RWPE2 (cell line): ENCODE results near the gene CLDN4.

ENCODE experiments used
- ATAC-seq: fragments of 200-7000 bp; cut with Tn5 transposase; 3 replicates; pipeline ENCODE4 v1.9.1; 2021; ENCODE audit warnings: low read depth
- DNase-seq: peaks from one replicate; pipeline ENCODE4 v3.0.0-alpha.2; 2020; ENCODE audit warnings: low spot score
- H3K27ac ChIP-seq: fragments of 450-650 bp; 2 replicates; pipeline ENCODE4 v1.5.1; 2017; ENCODE audit warnings: mild to moderate bottlenecking; ENCODE audit not compliant: poor library complexity, severe bottlenecking
- H3K27me3 ChIP-seq: fragments of 250-450 bp; sonication (Bioruptor Pico); 2 replicates; pipeline ENCODE4 v1.5.1; 2021; ENCODE audit warnings: mild to moderate bottlenecking, moderate library complexity; ENCODE audit not compliant: insufficient read depth, poor library complexity, severe bottlenecking
- H3K36me3 ChIP-seq: fragments of 250-450 bp; sonication (Bioruptor Pico); 2 replicates; pipeline ENCODE4 v1.5.1; 2020; ENCODE audit warnings: low read depth, mild to moderate bottlenecking, moderate library complexity
- H3K4me1 ChIP-seq: fragments of 250-450 bp; sonication (Bioruptor Pico); 2 replicates; pipeline ENCODE4 v1.5.1; 2021; ENCODE audit warnings: mild to moderate bottlenecking, moderate library complexity; ENCODE audit not compliant: insufficient read depth, poor library complexity, severe bottlenecking
- H3K4me3 ChIP-seq: fragments of 250-450 bp; sonication (Bioruptor Pico); 2 replicates; pipeline ENCODE4 v1.5.1; 2021; ENCODE audit warnings: mild to moderate bottlenecking, moderate library complexity; ENCODE audit not compliant: severe bottlenecking
- H3K9me3 ChIP-seq: fragments of 250-450 bp; sonication (Bioruptor Pico); 2 replicates; pipeline ENCODE4 v1.5.1; 2021; ENCODE audit warnings: mild to moderate bottlenecking, moderate library complexity; ENCODE audit not compliant: severe bottlenecking
- TF ChIP-seq, protein P1 (sequence below): fragments of 450-650 bp; IDR thresholded peaks from one replicate; pipeline ENCODE4 v1.5.1; 2017; ENCODE audit warnings: mild to moderate bottlenecking, moderate library complexity; ENCODE audit not compliant: poor library complexity, severe bottlenecking

The CLDN4 gene

GRCh38 chr7:73876361-73876760, 45.6 kb downstream of the CLDN4 start:
- Histone ChIP-seq H3K27me3 (no peaks in the 10 kb centered on the region), H3K4me3 (no peak overlapping the region), H3K36me3 (no peaks in the 10 kb centered on the region), H3K4me1 (no peaks in the 10 kb centered on the region), H3K9me3 (no peaks in the 10 kb centered on the region), H3K27ac (no peak overlapping the region)
- TF ChIP-seq, protein P1, sequence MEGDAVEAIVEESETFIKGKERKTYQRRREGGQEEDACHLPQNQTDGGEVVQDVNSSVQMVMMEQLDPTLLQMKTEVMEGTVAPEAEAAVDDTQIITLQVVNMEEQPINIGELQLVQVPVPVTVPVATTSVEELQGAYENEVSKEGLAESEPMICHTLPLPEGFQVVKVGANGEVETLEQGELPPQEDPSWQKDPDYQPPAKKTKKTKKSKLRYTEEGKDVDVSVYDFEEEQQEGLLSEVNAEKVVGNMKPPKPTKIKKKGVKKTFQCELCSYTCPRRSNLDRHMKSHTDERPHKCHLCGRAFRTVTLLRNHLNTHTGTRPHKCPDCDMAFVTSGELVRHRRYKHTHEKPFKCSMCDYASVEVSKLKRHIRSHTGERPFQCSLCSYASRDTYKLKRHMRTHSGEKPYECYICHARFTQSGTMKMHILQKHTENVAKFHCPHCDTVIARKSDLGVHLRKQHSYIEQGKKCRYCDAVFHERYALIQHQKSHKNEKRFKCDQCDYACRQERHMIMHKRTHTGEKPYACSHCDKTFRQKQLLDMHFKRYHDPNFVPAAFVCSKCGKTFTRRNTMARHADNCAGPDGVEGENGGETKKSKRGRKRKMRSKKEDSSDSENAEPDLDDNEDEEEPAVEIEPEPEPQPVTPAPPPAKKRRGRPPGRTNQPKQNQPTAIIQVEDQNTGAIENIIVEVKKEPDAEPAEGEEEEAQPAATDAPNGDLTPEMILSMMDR: no peak
- ATAC-seq (no peak), DNase-seq (no peak)

DNA sequence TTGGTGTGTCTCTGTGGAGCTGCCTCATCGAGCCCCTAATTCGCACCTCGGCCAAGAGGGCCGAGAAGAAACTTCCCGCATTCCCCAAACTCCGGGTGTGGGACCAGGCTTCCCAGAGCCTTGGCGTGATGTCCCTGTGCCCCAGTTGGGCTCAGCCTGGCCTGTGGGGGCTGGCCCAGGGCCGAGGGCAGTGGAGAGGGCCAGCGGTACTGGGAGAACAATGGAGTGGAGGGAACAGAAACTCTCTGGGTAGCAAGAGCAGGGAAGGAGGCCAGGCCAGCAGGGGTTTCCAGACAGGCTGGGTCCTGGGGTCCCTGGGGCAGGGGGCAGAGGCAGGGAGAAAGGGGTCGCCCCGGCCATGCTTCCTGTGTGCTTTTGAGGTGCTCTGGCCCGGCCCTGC, 46.2 kb downstream of the CLDN4 start:
- ATAC-seq: no peak
- Histone ChIP-seq H3K36me3 (no peaks in the 10 kb centered on the region), H3K9me3 (no peaks in the 10 kb centered on the region), H3K27ac (no peak overlapping the region), H3K4me3 (no peak overlapping the region), H3K4me1 (no peaks in the 10 kb centered on the region), H3K27me3 (no peaks in the 10 kb centered on the region)
- TF ChIP-seq, protein P1: no peak
- DNase-seq: no peak

DNA sequence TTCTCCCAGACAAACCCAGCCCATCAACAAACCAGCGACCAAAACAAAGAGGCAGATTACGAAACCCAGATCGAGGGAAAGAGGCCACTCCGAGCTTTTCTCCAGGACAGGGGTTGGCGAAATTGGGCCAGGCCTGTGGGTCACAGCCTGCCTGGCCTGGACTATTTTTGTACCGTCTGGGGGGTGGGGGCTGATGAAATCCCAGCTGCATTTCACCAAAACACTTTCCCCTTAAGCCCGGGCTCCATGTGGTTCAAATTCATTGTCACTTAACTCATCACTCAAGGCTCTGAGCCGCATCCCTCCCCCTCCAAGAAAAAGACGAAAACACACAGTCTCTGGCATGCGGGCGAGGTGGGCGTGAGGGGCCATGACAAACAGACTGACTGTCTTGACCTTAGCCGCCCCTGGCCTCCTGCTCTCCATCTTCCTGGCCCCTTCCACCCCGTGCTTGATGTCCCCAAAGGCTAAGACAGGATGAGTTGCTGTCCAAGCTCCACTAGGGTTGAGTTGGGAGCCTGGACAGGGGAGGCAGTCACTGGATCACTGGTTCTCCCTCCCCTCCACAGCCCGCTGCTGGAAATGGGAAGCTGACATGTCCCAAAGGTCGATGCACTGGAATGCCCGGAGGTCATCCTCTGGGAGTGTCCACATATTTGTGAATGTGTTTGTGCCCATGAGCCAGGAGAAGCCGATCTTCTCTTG, 49.3 kb downstream of the CLDN4 start:
- H3K4me1 ChIP-seq: no peaks in the 10 kb centered on the region
- ATAC-seq: no peak
- no peaks in the 10 kb centered on the region for H3K36me3 ChIP-seq
- DNase-seq: no peak
- H3K27ac ChIP-seq: no peak overlapping the region
- TF ChIP-seq, protein P1: no peak
- no peaks in the 10 kb centered on the region for H3K27me3 ChIP-seq
- H3K9me3 ChIP-seq: no peaks in the 10 kb centered on the region
- H3K4me3 ChIP-seq: no peak overlapping the region

- no peak for ATAC-seq
Observed at GRCh38 chr7:73880755-73881328, 50.0 kb downstream of the CLDN4 start.

More at GRCh38 chr7:73880755-73881328, 50.0 kb downstream of the CLDN4 start:
- no peaks in the 10 kb centered on the region for H3K36me3 ChIP-seq
- no peaks in the 10 kb centered on the region for H3K27me3 ChIP-seq
- DNase-seq: no peak
- H3K4me3 ChIP-seq: no peak overlapping the region
- H3K4me1 ChIP-seq: no peaks in the 10 kb centered on the region
- no peaks in the 10 kb centered on the region for H3K9me3 ChIP-seq
- TF ChIP-seq, protein P1: no peak
- no peak overlapping the region for H3K27ac ChIP-seq
